T-helper 1 cell treated with Interleukin-12 subunit alpha and Interleukin-12 subunit beta and Interleukin-4 antibody, amounts not matched to agents 30 μg/mL and 1 μg/mL, for 36 hours (primary cell): Measurements from ENCODE around the gene PLEKHB2.
A peak's percentile ranks its signal among the peaks of the same experiment; 100 is the strongest.
"Not testable (repeated sequence)": the region's sequence is repeated elsewhere in the genome, so short reads cannot be mapped to it uniquely, and the experiment has no call there.

Experiments
- H3K27ac Mint-ChIP-seq: one replicate; pipeline ENCODE4 v1.8.0; 2021; ENCODE audit warnings: mild to moderate bottlenecking, mixed read lengths
- H3K27me3 Mint-ChIP-seq: one replicate; pipeline ENCODE4 v1.8.0; 2021; ENCODE audit warnings: low read depth, mixed read lengths
- H3K36me3 Mint-ChIP-seq: one replicate; pipeline ENCODE4 v1.8.0; 2021; ENCODE audit warnings: low read depth, mixed read lengths
- H3K4me1 Mint-ChIP-seq: one replicate; pipeline ENCODE4 v1.8.0; 2021; ENCODE audit warnings: low read depth, mixed read lengths
- H3K4me3 Mint-ChIP-seq: one replicate; pipeline ENCODE4 v1.8.0; 2021; ENCODE audit warnings: mild to moderate bottlenecking, moderate library complexity, mixed read lengths
- H3K9me3 Mint-ChIP-seq: one replicate; pipeline ENCODE4 v1.8.0; 2021; ENCODE audit warnings: mixed read lengths

PLEKHB2 gene

GRCh38 chr2:131114950-131115349 lies 9.8 kb downstream of the PLEKHB2 start:
- peaks cover 17% of the 10 kb centered on the region for H3K9me3 Mint-ChIP-seq
- peaks cover 52% of the 10 kb centered on the region for H3K36me3 Mint-ChIP-seq
- not testable (repeated sequence) for H3K4me3 Mint-ChIP-seq, H3K27ac Mint-ChIP-seq, H3K27me3 Mint-ChIP-seq
- peaks cover 41% of the 10 kb centered on the region for H3K4me1 Mint-ChIP-seq

- Mint-ChIP-seq H3K27ac (peak overlapping the region; percentile 21), H3K4me1 (peaks cover 37% of the 10 kb centered on the region), H3K4me3 (no peak overlapping the region), H3K27me3 (no peaks in the 10 kb centered on the region), H3K9me3 (peaks cover 17% of the 10 kb centered on the region), H3K36me3 (peaks cover 49% of the 10 kb centered on the region)
Observed at GRCh38 chr2:131115752-131116151, 10.6 kb downstream of the PLEKHB2 start.

- H3K4me1 Mint-ChIP-seq: peaks cover 13% of the 10 kb centered on the region
- no peak overlapping the region for H3K27ac Mint-ChIP-seq
- no peak overlapping the region for H3K4me3 Mint-ChIP-seq
- H3K27me3 Mint-ChIP-seq: no peaks in the 10 kb centered on the region
- H3K9me3 Mint-ChIP-seq: peaks cover 4% of the 10 kb centered on the region
- H3K36me3 Mint-ChIP-seq: peaks cover 38% of the 10 kb centered on the region
Observed at GRCh38 chr2:131120815-131121317, 15.7 kb downstream of the PLEKHB2 start.

- Mint-ChIP-seq H3K9me3 (no peaks in the 10 kb centered on the region), H3K4me3 (no peak overlapping the region), H3K36me3 (peaks cover 36% of the 10 kb centered on the region), H3K4me1 (peaks cover 10% of the 10 kb centered on the region), H3K27ac (no peak overlapping the region), H3K27me3 (no peaks in the 10 kb centered on the region)
Observed at GRCh38 chr2:131121464-131121863, 16.3 kb downstream of the PLEKHB2 start.

GRCh38 chr2:131122496-131122895 lies 17.4 kb downstream of the PLEKHB2 start:
- peaks cover 10% of the 10 kb centered on the region for H3K4me1 Mint-ChIP-seq
- H3K27ac Mint-ChIP-seq: no peak overlapping the region
- no peak overlapping the region for H3K4me3 Mint-ChIP-seq
- H3K9me3 Mint-ChIP-seq: no peaks in the 10 kb centered on the region
- H3K36me3 Mint-ChIP-seq: peaks cover 39% of the 10 kb centered on the region
- H3K27me3 Mint-ChIP-seq: no peaks in the 10 kb centered on the region

GRCh38 chr2:131123192-131123591 lies 18.1 kb downstream of the PLEKHB2 start:
- H3K27me3 Mint-ChIP-seq: no peaks in the 10 kb centered on the region
- peaks cover 41% of the 10 kb centered on the region for H3K36me3 Mint-ChIP-seq
- H3K4me1 Mint-ChIP-seq: peaks cover 7% of the 10 kb centered on the region
- no peaks in the 10 kb centered on the region for H3K9me3 Mint-ChIP-seq
- no peak overlapping the region for H3K4me3 Mint-ChIP-seq
- H3K27ac Mint-ChIP-seq: no peak overlapping the region

GRCh38 chr2:131125195-131125757 lies 20.1 kb downstream of the PLEKHB2 start:
- H3K27me3 Mint-ChIP-seq: no peaks in the 10 kb centered on the region
- H3K36me3 Mint-ChIP-seq: peaks cover 52% of the 10 kb centered on the region
- H3K4me3 Mint-ChIP-seq: no peak overlapping the region
- H3K4me1 Mint-ChIP-seq: peaks cover 7% of the 10 kb centered on the region
- no peaks in the 10 kb centered on the region for H3K9me3 Mint-ChIP-seq
- H3K27ac Mint-ChIP-seq: no peak overlapping the region

- Mint-ChIP-seq H3K36me3 (peaks cover 52% of the 10 kb centered on the region), H3K4me1 (peaks cover 3% of the 10 kb centered on the region), H3K4me3 (no peak overlapping the region), H3K9me3 (no peaks in the 10 kb centered on the region), H3K27me3 (no peaks in the 10 kb centered on the region), H3K27ac (no peak overlapping the region)
Observed at GRCh38 chr2:131126436-131126835, 21.3 kb downstream of the PLEKHB2 start.

- H3K9me3 Mint-ChIP-seq: no peaks in the 10 kb centered on the region
- H3K36me3 Mint-ChIP-seq: peaks cover 53% of the 10 kb centered on the region
- no peak overlapping the region for H3K27ac Mint-ChIP-seq
Observed at GRCh38 chr2:131127076-131127475, 21.9 kb downstream of the PLEKHB2 start.

GRCh38 chr2:131127981-131128380 lies 22.8 kb downstream of the PLEKHB2 start:
- no peaks in the 10 kb centered on the region for H3K9me3 Mint-ChIP-seq
- no peaks in the 10 kb centered on the region for H3K27me3 Mint-ChIP-seq
- peaks cover 52% of the 10 kb centered on the region for H3K36me3 Mint-ChIP-seq

More at GRCh38 chr2:131127076-131127475, 21.9 kb downstream of the PLEKHB2 start:
- Mint-ChIP-seq H3K4me1 (peaks cover 3% of the 10 kb centered on the region), H3K27me3 (no peaks in the 10 kb centered on the region), H3K4me3 (no peak overlapping the region)

GRCh38 chr2:131130298-131130596 lies 25.1 kb downstream of the PLEKHB2 start:
- Mint-ChIP-seq H3K36me3 (peaks cover 51% of the 10 kb centered on the region), H3K9me3 (no peaks in the 10 kb centered on the region), H3K27me3 (no peaks in the 10 kb centered on the region), H3K27ac (no peak overlapping the region), H3K4me3 (no peak overlapping the region), H3K4me1 (no peaks in the 10 kb centered on the region)

More at GRCh38 chr2:131127981-131128380, 22.8 kb downstream of the PLEKHB2 start:
- Mint-ChIP-seq H3K4me1 (peaks cover 3% of the 10 kb centered on the region), H3K27ac (no peak overlapping the region), H3K4me3 (no peak overlapping the region)

GRCh38 chr2:131132729-131133128 lies 27.6 kb downstream of the PLEKHB2 start:
- Mint-ChIP-seq H3K36me3 (peaks cover 41% of the 10 kb centered on the region), H3K4me3 (no peak overlapping the region), H3K4me1 (no peaks in the 10 kb centered on the region), H3K27ac (no peak overlapping the region), H3K27me3 (no peaks in the 10 kb centered on the region), H3K9me3 (no peaks in the 10 kb centered on the region)

- no peak overlapping the region for H3K4me3 Mint-ChIP-seq
- H3K4me1 Mint-ChIP-seq: peaks cover 4% of the 10 kb centered on the region
- peaks cover 33% of the 10 kb centered on the region for H3K36me3 Mint-ChIP-seq
- no peaks in the 10 kb centered on the region for H3K9me3 Mint-ChIP-seq
- no peaks in the 10 kb centered on the region for H3K27me3 Mint-ChIP-seq
- H3K27ac Mint-ChIP-seq: no peak overlapping the region
Observed at GRCh38 chr2:131140581-131140980, 35.4 kb downstream of the PLEKHB2 start.

- H3K27me3 Mint-ChIP-seq: no peaks in the 10 kb centered on the region
- peaks cover 4% of the 10 kb centered on the region for H3K4me1 Mint-ChIP-seq
- no peaks in the 10 kb centered on the region for H3K9me3 Mint-ChIP-seq
- H3K36me3 Mint-ChIP-seq: peaks cover 33% of the 10 kb centered on the region
- no peak overlapping the region for H3K27ac Mint-ChIP-seq
- H3K4me3 Mint-ChIP-seq: no peak overlapping the region
Observed at GRCh38 chr2:131142849-131143248, 37.7 kb downstream of the PLEKHB2 start.

- Mint-ChIP-seq H3K4me3 (no peak overlapping the region), H3K9me3 (no peaks in the 10 kb centered on the region), H3K36me3 (peaks cover 30% of the 10 kb centered on the region), H3K27me3 (no peaks in the 10 kb centered on the region), H3K4me1 (peaks cover 4% of the 10 kb centered on the region), H3K27ac (no peak overlapping the region)
Observed at GRCh38 chr2:131143803-131144202, 38.7 kb downstream of the PLEKHB2 start.

- H3K4me3 Mint-ChIP-seq: no peak overlapping the region
- H3K9me3 Mint-ChIP-seq: no peaks in the 10 kb centered on the region
- no peaks in the 10 kb centered on the region for H3K27me3 Mint-ChIP-seq
- peaks cover 22% of the 10 kb centered on the region for H3K36me3 Mint-ChIP-seq
- peaks cover 4% of the 10 kb centered on the region for H3K4me1 Mint-ChIP-seq
- H3K27ac Mint-ChIP-seq: no peak overlapping the region
Observed at GRCh38 chr2:131145040-131145439, 39.9 kb downstream of the PLEKHB2 start.
